H1 (cell line): ENCODE data around the gene SPEF1. TPM values are rescaled to one million over a fixed set of nuclear protein-coding genes. Genes with fewer than 3 reads are reported as not detected.
A peak's percentile ranks its signal among the peaks of the same experiment; 100 is the strongest.

Experiments
- EGR1 ChIP-seq: IDR thresholded peaks from 2 replicates; pipeline ENCODE4 v1.6.1; 2011; ENCODE audit warnings: low read depth, low read length, borderline replicate concordance
- GABPA ChIP-seq: IDR thresholded peaks from 2 replicates; pipeline ENCODE4 v1.6.1; 2011; ENCODE audit warnings: mild to moderate bottlenecking, low read length, moderate library complexity, borderline replicate concordance; ENCODE audit not compliant: insufficient read depth
- JUND ChIP-seq: IDR thresholded peaks from 2 replicates; pipeline ENCODE4 v1.6.1; 2011; ENCODE audit warnings: mild to moderate bottlenecking, improper control_type of control experiment, low read length
- PHF8 ChIP-seq: fragments of 200-600 bp; sonication (generic); conservative IDR thresholded peaks from 2 replicates; pipeline ENCODE4 v1.7.1; 2012; ENCODE audit warnings: low read depth, mild to moderate bottlenecking, inconsistent platforms, low read length, moderate library complexity
- RAD21 ChIP-seq, 2 experiments: IDR thresholded peaks in 1 of 2; conservative IDR thresholded peaks in 1 of 2; 2 replicates each; pipeline ENCODE4 v1.6.1; 2011; ENCODE audit warnings: low read depth in 2 of 2, low read length in 2 of 2, improper control_type of control experiment in 1 of 2, inconsistent platforms in 1 of 2, mild to moderate bottlenecking in 1 of 2, moderate library complexity in 1 of 2
- polyA plus RNA-seq, 7 experiments: library from polyadenylated mRNA; depleted of rRNA in 3 of 7; stranded (reverse) in 5 of 7; unstranded in 2 of 7; fragments of >200 nt in 5 of 7; fragments of 200-250 nt in 2 of 7; gene quantifications; 1 replicate in 5 of 7; 2 replicates in 1 of 7; 4 replicates in 1 of 7; pipeline versions ENCODE4 v1.2.1 to v1.2.3, GENCODE V29; 2011 to 2013; ENCODE audit warnings: missing spikeins in 2 of 7, mixed read lengths in 2 of 7
- total RNA-seq: library from RNA; stranded (reverse); fragmentation: NEBNext Ultra II Directional; extraction: Animal tissue kit (Norgen Biotek cat#: 25700); gene quantifications from 2 replicates; pipeline ENCODE4 v1.2.1, GENCODE V29; 2021

Gene SPEF1
- total and polyA plus RNA-seq, 2 of the 8 experiments (the other 6 are each of a cell fraction or from before 2014, with no cell fraction given) = 0.51 to 0.71 TPM

GRCh38 chr20:3751675-3752385, 29.4 kb downstream of the SPEF1 start (continued):
- TF ChIP-seq GABPA (no peak), JUND (no peak), PHF8 (no peak), RAD21 (IDR thresholded peaks at IDR 0.05 in 1 of 2, conservative IDR thresholded peaks at IDR 0.05 in 1 of 2; ENCODE audit: low read depth in 2 of 2, low read length in 2 of 2) (no peak), EGR1 (peak; percentile 4; the same call in 1 of the 2 replicates)
